BE2C (cell line): ENCODE data around the gene FAXDC2.

Source experiments
- DNase-seq: peaks from one replicate; pipeline ENCODE4 v3.0.0-alpha.2; 2020
- H3K27me3 ChIP-seq: fragments of 250-450 bp; sonication (Bioruptor Pico); 2 replicates; pipeline ENCODE4 v1.5.1; 2020; ENCODE audit warnings: mild to moderate bottlenecking
- H3K36me3 ChIP-seq: fragments of 250-450 bp; sonication (Bioruptor Pico); 2 replicates; pipeline ENCODE4 v1.5.1; 2020; ENCODE audit warnings: mild to moderate bottlenecking
- H3K4me1 ChIP-seq: fragments of 250-450 bp; sonication (Bioruptor Pico); 2 replicates; pipeline ENCODE4 v1.5.1; 2020
- H3K4me3 ChIP-seq: 2 replicates; pipeline ENCODE4 v1.5.1; 2011; ENCODE audit warnings: low read depth, low read length
- H3K9me3 ChIP-seq: fragments of 250-450 bp; sonication (Bioruptor Pico); 2 replicates; pipeline ENCODE4 v1.5.1; 2020
- TF ChIP-seq, protein P1 (sequence below): IDR thresholded peaks from 2 replicates; pipeline ENCODE4 v1.5.1; 2012; ENCODE audit warnings: mild to moderate bottlenecking, low read depth, low read length

The FAXDC2 gene

GRCh38 chr5:154863291-154864080 lies 13.1 kb upstream of the FAXDC2 start:
- peaks cover 41% of the 10 kb centered on the region for H3K36me3 ChIP-seq
- no peaks in the 10 kb centered on the region for H3K27me3 ChIP-seq
- H3K9me3 ChIP-seq, result no peaks in the 10 kb centered on the region
- peaks cover 12% of the 10 kb centered on the region for H3K4me1 ChIP-seq
- TF ChIP-seq, protein P1, sequence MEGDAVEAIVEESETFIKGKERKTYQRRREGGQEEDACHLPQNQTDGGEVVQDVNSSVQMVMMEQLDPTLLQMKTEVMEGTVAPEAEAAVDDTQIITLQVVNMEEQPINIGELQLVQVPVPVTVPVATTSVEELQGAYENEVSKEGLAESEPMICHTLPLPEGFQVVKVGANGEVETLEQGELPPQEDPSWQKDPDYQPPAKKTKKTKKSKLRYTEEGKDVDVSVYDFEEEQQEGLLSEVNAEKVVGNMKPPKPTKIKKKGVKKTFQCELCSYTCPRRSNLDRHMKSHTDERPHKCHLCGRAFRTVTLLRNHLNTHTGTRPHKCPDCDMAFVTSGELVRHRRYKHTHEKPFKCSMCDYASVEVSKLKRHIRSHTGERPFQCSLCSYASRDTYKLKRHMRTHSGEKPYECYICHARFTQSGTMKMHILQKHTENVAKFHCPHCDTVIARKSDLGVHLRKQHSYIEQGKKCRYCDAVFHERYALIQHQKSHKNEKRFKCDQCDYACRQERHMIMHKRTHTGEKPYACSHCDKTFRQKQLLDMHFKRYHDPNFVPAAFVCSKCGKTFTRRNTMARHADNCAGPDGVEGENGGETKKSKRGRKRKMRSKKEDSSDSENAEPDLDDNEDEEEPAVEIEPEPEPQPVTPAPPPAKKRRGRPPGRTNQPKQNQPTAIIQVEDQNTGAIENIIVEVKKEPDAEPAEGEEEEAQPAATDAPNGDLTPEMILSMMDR, result no peak
- no peak overlapping the region for H3K4me3 ChIP-seq
- no peak for DNase-seq

DNA sequence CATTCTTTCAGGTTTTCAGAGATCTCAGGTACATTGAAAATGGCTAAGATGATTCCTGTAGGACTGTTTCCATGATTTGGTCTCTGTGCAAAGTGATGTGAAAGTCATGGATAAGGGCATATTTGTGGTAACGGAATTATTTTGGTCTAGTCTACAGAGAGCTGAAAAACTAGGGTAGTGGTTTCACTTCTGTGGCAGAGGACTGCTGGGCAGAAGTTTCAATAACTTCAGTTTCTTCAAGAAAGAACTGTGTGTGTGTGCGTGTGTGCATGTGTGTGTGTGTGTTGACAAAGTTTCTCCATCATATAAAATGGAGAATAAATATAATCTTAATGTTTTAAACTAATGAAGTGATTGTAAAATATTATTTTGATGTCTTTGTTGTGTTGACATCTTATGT lies 12.4 kb upstream of the FAXDC2 start:
- DNase-seq, result no peak
- TF ChIP-seq, protein P1, result no peak
- Histone ChIP-seq H3K9me3 (no peaks in the 10 kb centered on the region), H3K4me3 (no peak overlapping the region), H3K4me1 (peaks cover 8% of the 10 kb centered on the region), H3K27me3 (no peaks in the 10 kb centered on the region), H3K36me3 (peaks cover 41% of the 10 kb centered on the region)

DNA sequence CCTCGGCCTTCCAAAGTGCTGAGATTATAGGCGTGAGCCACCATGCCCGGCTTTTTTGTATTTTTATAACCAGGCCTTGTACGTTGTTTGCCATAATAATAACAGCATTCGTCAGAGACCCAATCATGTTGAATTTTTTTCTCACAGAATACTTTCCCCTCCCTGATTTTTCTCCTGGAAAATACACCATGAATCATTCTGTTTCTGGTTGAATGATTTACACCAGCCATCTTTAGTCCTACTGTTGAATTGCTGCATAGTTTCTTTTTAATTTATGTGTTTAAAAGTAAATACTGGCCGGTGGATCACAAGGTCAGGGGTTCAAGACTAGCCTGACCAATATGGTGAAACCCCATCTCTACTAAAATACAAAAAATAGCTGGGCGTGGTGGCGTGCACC lies 11.5 kb upstream of the FAXDC2 start:
- Histone ChIP-seq H3K9me3 (no peaks in the 10 kb centered on the region), H3K36me3 (peaks cover 36% of the 10 kb centered on the region), H3K4me1 (peaks cover 9% of the 10 kb centered on the region), H3K27me3 (no peaks in the 10 kb centered on the region), H3K4me3 (no peak overlapping the region)
- DNase-seq, result no peak
- TF ChIP-seq, protein P1, result no peak

DNA sequence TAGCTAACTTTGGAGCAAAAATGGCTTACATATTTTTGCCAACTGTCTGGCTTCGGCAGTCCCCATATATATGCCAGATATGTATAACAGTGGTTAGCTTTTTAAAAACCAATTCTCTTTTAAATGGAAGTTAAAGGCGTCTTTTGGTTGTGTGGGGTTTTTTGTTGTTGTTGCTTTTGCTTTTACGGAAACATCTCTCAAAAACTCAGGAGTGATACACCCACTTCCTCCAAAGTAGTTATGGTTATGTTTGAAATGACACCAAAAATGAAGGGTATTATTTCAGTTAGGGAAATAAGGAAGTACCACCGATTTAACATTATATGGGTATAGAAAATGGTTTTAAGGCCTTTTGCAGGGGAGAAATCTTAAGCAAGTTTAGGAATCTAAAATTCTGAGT lies 10.4 kb upstream of the FAXDC2 start:
- H3K27me3 ChIP-seq, result no peaks in the 10 kb centered on the region
- no peak for DNase-seq
- H3K9me3 ChIP-seq, result no peaks in the 10 kb centered on the region
- TF ChIP-seq, protein P1, result no peak
- H3K36me3 ChIP-seq, result peaks cover 26% of the 10 kb centered on the region
- H3K4me1 ChIP-seq, result peaks cover 14% of the 10 kb centered on the region
- H3K4me3 ChIP-seq, result no peak overlapping the region

GRCh38 chr5:154860123-154860522 lies 9.7 kb upstream of the FAXDC2 start:
- no peaks in the 10 kb centered on the region for H3K27me3 ChIP-seq
- H3K36me3 ChIP-seq, result peaks cover 20% of the 10 kb centered on the region
- no peak for DNase-seq
- H3K9me3 ChIP-seq, result no peaks in the 10 kb centered on the region
- TF ChIP-seq, protein P1, result no peak
- peaks cover 14% of the 10 kb centered on the region for H3K4me1 ChIP-seq
- peak overlapping the region; percentile 88 for H3K4me3 ChIP-seq
